PC-3 (cell line): ENCODE data around the gene LIN37.

Source experiments
- EZH2 ChIP-seq: fragments of 300-600 bp; sonication (generic); IDR thresholded peaks from one replicate; pipeline ENCODE4 v1.6.1; 2017; ENCODE audit warnings: antibody characterized with exemption, mild to moderate bottlenecking, low read length; ENCODE audit not compliant: unreplicated experiment
- EZH2phosphoT487 ChIP-seq: fragments of 300-600 bp; sonication (generic); IDR thresholded peaks from 2 replicates; pipeline ENCODE4 v1.6.1; 2018; ENCODE audit warnings: mild to moderate bottlenecking, antibody characterized with exemption, low read length, borderline replicate concordance
- TF ChIP-seq, protein P1 (sequence below): fragments of 300-600 bp; sonication (generic); conservative IDR thresholded peaks from 2 replicates; pipeline ENCODE4 v1.5.1; 2017; ENCODE audit warnings: antibody characterized with exemption, low read depth, mild to moderate bottlenecking, low read length

DNA sequence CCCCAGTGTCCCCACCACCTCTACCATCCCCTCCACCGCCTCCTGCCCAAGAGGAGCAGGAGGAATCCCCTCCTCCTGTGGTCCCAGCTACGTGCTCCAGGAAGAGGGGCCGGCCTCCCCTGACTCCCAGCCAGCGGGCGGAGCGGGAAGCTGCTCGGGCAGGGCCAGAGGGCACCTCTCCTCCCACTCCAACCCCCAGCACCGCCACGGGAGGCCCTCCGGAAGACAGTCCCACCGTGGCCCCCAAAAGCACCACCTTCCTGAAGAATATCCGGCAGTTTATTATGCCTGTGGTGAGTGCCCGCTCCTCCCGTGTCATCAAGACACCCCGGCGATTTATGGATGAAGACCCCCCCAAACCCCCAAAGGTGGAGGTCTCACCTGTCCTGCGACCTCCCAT lies 27.7 kb upstream of the LIN37 start:
- TF ChIP-seq, protein P1, sequence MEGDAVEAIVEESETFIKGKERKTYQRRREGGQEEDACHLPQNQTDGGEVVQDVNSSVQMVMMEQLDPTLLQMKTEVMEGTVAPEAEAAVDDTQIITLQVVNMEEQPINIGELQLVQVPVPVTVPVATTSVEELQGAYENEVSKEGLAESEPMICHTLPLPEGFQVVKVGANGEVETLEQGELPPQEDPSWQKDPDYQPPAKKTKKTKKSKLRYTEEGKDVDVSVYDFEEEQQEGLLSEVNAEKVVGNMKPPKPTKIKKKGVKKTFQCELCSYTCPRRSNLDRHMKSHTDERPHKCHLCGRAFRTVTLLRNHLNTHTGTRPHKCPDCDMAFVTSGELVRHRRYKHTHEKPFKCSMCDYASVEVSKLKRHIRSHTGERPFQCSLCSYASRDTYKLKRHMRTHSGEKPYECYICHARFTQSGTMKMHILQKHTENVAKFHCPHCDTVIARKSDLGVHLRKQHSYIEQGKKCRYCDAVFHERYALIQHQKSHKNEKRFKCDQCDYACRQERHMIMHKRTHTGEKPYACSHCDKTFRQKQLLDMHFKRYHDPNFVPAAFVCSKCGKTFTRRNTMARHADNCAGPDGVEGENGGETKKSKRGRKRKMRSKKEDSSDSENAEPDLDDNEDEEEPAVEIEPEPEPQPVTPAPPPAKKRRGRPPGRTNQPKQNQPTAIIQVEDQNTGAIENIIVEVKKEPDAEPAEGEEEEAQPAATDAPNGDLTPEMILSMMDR = no peak
- TF ChIP-seq EZH2 (no peak), EZH2phosphoT487 (no peak)
